GM20431 (cell line): ENCODE measurements around the gene ZNF562.

Experiments used
- in situ Hi-C: fragments of 300-500 bp; cut with MseI, MboI; formaldehyde crosslinking; loops from one replicate; pipeline ENCODE4 v1.15.0; 2020; ENCODE audit warnings: low sequenced_read_pairs; ENCODE audit not compliant: unreplicated experiment

ZNF562 gene

DNA sequence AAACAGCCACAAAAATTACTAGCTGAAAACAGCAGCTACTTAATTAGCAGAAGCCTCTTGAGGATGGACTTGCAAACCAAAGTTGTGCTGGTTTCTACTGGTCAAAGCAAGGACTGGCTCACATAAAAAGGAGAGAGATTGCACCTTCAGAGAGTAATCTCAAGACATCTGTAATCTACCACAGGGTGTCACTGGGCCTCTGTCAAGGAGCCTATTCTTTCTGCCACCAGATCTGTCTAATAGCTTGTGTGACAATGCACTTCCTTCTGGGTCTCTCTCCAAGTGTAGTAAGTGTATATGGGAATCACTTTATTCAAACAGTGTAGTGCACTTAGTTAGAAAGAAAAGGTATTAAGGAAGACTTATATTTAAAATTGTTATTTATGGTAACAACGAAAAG lies 29.4 kb downstream of the ZNF562 start:
- in situ Hi-C loops = no loop called here

DNA sequence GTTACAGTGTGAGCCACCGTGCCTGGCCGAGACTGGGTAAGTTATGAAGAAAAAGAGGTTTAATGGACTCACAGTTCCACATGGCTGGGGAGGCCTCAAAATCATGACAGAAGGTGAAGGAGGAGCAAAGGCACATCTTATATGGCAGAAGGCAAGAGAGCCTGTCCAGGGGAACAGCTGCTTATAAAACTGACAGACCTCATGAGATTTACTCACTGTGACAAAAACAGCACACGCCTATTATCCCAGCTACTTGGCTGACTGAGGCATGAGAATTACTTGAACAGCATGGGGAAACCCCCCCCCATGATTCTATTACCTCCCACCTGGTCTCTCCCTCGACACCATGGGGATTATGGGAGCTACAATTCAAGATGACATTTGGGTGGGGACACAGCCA lies 30.4 kb downstream of the ZNF562 start:
- in situ Hi-C loops = no loop called here

DNA sequence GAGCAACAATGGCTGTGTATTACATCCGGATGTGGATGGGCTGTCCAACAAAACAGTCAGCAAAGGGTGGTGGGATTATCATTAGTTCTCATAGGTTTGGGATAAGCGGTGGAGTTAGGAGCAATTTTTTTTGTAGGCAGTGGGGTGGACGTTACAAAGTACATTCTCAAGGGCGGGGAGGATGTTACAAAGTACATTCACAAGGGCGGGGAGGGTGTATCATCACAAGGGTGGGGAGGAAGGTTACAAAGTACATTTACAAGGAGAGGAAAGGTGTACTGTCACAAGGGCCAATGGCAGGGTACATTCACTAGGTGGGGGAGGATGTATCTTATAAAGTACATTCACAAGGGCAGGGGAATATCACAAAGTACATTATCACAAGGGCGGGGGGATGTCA lies 33.1 kb downstream of the ZNF562 start:
- in situ Hi-C loops = no loop called here

DNA sequence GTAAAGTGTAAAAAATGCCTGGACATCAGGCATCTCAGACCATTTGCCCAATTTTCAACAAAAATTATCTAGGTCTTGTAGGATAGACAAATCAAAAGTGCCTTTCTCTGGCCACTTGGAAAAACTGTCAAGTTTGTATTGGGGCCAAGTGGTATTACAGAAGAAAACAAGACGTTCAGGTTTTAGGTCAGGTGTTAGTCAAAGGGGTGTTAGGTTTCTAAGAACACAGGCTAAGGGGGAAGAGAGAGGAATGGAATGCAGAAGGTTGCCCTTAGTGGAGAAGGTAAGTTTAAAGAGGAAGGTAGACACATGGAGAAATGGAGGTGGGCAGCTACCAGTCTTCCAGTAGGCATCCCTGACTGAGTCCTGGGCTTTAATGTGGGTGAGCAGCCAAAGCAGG lies 33.9 kb downstream of the ZNF562 start:
- in situ Hi-C loops = no loop called here

DNA sequence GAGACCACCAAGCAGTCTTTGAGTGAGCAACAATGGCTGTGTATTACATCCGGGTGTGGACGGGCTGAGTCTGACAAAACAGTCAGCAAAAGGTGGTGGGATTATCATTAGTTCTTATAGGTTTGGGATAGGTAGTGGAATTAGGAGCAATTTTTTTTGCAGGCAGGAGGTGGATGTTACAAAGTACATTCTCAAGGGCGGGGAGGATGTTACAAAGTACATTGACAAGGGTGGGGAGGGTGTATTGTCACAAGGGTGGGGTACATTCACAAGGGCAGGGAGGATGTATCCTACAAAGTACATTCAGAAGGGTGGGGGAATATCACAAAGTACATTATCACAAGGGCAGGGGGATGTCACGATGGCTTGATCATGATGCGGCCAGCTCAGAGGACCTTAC lies 38.9 kb downstream of the ZNF562 start:
- in situ Hi-C loops = no loop called here

DNA sequence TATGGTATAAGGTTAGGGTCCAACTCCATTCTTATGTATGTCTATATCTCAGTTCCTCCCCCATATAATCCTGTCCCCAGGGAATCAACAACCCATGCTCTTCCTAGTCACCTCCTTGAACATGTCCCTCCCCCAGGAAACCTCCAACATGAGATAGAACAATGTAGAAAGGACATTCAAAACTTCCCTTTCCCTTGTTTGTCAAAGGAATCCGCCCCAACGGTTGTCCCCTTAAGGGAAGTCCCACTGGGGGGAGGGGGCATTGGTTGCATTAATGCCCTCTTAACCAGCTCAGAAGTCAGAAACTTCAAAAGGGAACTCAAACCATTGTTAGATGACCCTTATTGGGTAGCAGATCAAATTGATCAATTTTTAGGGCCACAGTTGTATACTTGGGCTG lies 47.0 kb downstream of the ZNF562 start:
- in situ Hi-C loops = loop anchor here (10.0 kb wide), 1 partner anchor 167 kb away; no protein-coding TSS in a partner anchor

DNA sequence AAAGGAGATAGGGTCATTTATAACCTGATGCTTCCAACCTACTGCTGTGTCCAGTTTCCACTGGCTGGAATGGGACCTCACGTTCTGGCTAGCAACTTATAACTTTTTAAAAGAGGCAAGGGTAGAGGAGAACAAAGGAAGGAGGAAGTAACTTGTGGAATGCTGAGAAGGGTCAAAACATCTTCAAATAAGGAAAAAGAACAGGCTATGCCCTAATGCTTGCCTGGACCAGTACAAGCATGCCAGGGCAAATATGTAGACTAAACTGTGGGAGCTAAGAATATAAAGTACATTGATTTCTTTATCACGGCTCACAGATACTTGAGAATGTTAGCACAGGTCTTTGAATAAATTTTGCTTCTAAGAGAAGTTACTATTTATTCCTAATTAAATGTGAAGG lies 52.4 kb downstream of the ZNF562 start:
- in situ Hi-C loops = loop anchor here (10.0 kb wide), 1 partner anchor 172 kb away; no protein-coding TSS in a partner anchor

DNA sequence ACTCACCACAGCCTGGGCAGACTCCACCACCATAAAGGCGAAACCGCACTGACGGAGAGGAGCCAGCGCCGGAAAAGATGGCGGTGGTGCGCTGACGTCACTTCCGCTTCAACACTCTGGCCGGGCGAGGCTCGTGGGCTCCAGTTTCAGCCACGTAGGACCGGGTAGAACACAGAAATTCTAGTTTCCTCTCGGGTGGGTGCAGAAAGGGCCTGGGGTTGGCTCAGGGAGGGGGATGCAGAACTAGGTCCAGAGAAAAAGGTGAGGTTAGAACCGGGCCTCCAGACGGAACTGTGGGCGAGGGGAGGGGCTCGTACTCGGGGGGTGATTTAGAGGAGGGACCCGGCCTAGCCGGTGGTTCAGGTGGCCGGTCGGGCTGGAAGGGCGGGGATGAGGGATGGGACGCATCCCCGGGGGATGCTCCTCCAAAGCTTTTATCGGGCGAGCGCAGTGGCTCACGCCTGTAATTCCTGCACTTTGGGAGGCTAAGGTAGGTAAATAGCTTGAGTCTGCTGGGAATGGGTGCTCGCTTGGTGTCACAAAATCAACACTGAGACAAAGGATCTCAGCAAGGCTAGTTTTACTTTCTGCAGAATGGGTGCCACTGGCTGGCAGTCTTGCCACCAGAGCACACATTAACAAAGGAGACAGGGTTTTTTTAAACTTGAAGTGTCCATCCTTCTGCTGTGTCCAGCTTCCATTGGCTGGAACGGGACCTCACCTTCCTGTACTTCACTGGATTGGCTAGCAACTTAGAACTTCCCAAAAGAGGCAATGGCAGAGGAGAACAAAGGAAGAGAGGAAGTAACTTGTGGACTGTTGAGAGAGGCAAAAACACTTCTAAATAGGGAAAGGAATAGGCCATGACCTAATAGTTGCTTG lies 53.5 kb downstream of the ZNF562 start, which contains the start of gene ZNF561:
ZNF561 (minus strand) TSS at position 77 of the 882 bp plus-strand sequence. CDS start 1,776 bp downstream, outside the sequence.
- in situ Hi-C loops = loop anchor here (10.0 kb wide), 1 partner anchor 173 kb away; no protein-coding TSS in a partner anchor

DNA sequence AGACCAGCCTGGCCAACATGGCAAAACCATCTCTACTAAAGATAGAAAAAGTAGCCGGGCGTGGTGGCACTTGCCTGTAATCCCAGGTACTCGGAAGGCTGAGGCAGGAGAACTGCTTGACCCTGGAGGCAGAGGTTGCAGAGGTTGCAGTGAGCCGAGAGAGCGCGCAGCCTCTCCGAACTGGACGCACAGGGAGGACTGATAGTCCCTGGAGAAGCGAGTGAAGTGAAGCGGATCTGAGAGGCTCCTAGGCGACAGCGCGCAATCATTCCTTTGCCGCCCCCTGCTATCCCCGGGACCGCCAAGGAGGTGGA lies 54.1 kb downstream of the ZNF562 start:
- in situ Hi-C loops = loop anchor here (10.0 kb wide), 1 partner anchor 174 kb away; no protein-coding TSS in a partner anchor

DNA sequence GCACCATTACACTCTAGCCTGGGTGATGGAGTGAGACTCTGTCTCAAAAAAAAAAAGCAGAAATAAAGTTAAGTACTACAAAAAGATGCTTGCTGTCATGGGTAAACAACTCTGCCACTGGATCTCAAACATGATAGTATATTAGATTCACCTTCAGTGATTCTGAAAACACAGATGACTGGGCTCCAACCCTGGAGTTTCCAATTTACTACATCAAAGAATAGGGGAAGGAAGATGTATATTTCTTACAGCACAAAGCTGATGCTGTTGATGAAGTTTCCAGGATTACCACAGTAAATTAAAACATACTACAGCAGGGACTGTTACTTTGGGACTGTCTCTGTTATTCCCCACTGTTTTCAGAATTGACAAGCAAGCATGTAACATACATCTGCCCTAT lies 59.1 kb downstream of the ZNF562 start:
- in situ Hi-C loops = no loop called here

DNA sequence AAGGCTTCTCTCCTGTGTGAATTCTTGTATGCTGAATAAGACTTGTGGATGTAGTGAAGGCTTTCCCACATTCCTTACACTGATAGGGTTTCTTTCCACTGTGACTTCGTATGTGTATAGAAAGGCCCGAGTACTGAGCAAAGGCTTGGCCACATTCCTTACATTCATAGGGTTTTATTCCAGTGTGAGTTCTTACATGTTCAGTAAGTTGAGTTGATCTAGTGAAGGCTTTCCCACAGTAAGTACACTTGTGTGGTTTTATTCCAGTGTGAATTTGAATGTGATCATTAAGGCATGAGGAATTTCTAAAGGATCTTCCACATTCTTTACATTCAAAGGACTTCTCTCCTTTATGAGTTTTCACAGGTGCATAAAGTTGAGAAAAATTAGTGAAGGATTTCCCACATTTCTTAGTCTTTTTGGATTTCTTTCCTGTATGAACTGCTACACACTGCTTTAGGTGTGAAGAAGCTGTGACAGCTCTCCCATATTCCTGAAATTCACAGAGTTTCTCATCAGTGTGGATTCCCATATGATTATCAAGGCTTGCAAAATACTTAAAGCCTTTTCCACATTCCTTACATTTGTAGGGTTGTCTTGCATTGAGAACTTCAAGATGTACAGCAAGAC lies 64.3 kb downstream of the ZNF562 start:
- in situ Hi-C loops = no loop called here

DNA sequence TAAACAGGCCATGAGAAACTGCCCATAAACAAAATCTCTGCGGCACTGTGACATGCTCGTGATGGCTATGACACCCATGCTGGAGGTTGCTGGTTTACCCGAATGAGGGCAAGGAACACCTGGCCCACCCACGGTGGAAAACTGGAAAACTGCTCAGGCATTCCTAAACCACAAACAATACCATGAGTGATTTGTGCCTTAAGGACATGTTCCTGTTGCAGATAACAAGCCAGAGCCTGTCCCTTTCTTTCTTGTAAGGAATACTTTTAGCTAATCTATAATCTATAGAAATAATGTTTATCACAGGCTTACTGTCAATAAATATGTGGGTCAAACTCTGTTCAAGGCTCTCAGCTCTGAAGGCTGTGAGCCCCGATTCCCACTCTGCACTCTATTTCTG lies 66.0 kb downstream of the ZNF562 start:
- in situ Hi-C loops = no loop called here

DNA sequence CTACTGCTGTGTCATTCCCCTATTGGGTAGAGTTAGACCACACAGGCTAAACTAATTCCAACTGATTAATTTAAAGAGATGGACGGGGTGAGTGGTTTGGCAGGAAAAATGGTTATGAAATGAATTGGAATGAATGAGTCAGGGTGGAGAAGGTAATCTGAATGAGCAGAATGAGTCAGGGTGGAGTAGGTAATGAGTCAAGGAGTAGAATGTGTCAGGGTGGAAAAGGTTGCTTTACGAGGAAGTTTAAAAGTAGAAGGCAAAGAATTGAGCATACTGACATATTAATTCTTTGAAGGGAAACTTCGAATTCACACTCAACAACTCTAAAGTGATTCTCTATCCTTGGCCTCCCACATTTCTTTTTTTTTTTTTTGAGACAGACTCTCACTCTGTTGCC lies 77.9 kb downstream of the ZNF562 start:
- in situ Hi-C loops = no loop called here
